ENCODE data around the gene SCN7A.
"Not testable (repeated sequence)": the region's sequence is repeated elsewhere in the genome, so short reads cannot be mapped to it uniquely, and the experiment has no call there.

The SCN7A gene

GRCh38 chr2:166494140-166494624 lies at the start of gene SCN7A:
Gene SCN7A, minus strand, starts transcription at chr2:166494249. Its CDS starts 16,553 bp downstream, at chr2:166477696.
- DNase-seq = no peak

- DNase-seq = peak; percentile 61 to 81
Observed at GRCh38 chr2:166539340-166540162, 45.5 kb upstream of the SCN7A start.

GRCh38 chr2:166536111-166536510 lies 42.1 kb upstream of the SCN7A start:
- DNase-seq = no peak

GRCh38 chr2:166521155-166521554 lies 27.1 kb upstream of the SCN7A start:
- DNase-seq = no peak

- DNase-seq = no peak
Observed at GRCh38 chr2:166520604-166521003, 26.6 kb upstream of the SCN7A start.

- no peak for DNase-seq
Observed at GRCh38 chr2:166519391-166519962, 25.4 kb upstream of the SCN7A start.

GRCh38 chr2:166518634-166519390 lies 24.8 kb upstream of the SCN7A start:
- DNase-seq = no peak

GRCh38 chr2:166517533-166518061 lies 23.5 kb upstream of the SCN7A start:
- DNase-seq = no peak

GRCh38 chr2:166516712-166517303 lies 22.8 kb upstream of the SCN7A start:
- DNase-seq = peak; percentile 64 to 83

- DNase-seq = no peak
Observed at GRCh38 chr2:166513952-166514351, 19.9 kb upstream of the SCN7A start.

GRCh38 chr2:166499281-166499680 lies 5.2 kb upstream of the SCN7A start:
- no peak for DNase-seq

- DNase-seq = no peak
Observed at GRCh38 chr2:166491461-166491860, 2.6 kb downstream of the SCN7A start.

GRCh38 chr2:166487171-166487570 lies 6.9 kb downstream of the SCN7A start:
- DNase-seq = no peak

- no peak for DNase-seq
Observed at GRCh38 chr2:166485558-166486178, 8.4 kb downstream of the SCN7A start.

GRCh38 chr2:166472332-166472731 lies 21.7 kb downstream of the SCN7A start:
- DNase-seq = no peak

GRCh38 chr2:166468124-166469024 lies 25.7 kb downstream of the SCN7A start:
- DNase-seq = no peak

- no peak for DNase-seq
Observed at GRCh38 chr2:166464187-166464586, 29.9 kb downstream of the SCN7A start.

- no peak for DNase-seq
Observed at GRCh38 chr2:166463640-166464039, 30.4 kb downstream of the SCN7A start.

GRCh38 chr2:166458674-166459073 lies 35.4 kb downstream of the SCN7A start:
- no peak for DNase-seq

- DNase-seq = not testable (repeated sequence)
Observed at GRCh38 chr2:166455823-166456222, 38.2 kb downstream of the SCN7A start.

- no peak for DNase-seq
Observed at GRCh38 chr2:166454006-166454595, 39.9 kb downstream of the SCN7A start.
